ENCODE data around the gene SLC6A7. TPM values are rescaled to one million over a fixed set of nuclear protein-coding genes. Genes with fewer than 3 reads are reported as not detected.

Gene SLC6A7
- total RNA-seq, 4 donors from 2014 or later = not detected

DNA sequence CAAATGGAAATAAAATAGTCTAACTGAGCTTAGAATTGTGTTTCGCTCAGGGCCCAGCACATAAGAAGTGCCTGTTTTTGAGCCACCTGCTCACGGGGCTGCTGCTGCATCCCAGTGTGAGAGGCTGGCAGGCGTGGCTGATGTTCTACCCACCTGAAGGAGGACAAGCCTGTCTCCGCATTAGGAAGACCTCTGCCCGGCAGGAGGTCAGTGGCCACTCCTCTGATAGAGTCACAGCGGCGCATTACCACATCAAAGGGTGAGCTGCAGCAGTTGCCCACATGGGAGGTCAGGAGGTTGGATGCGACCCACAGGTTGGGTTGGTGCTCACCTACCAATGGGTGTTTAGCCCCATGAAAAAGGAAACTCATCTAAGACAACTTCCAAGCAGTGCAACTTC lies 3.7 kb upstream of the SLC6A7 start:
- TF ChIP-seq POLR2A (IDR thresholded peaks at IDR 0.05) (no peak), EP300 (IDR thresholded peaks at IDR 0.05) (no peak)
- TF ChIP-seq, protein P1, sequence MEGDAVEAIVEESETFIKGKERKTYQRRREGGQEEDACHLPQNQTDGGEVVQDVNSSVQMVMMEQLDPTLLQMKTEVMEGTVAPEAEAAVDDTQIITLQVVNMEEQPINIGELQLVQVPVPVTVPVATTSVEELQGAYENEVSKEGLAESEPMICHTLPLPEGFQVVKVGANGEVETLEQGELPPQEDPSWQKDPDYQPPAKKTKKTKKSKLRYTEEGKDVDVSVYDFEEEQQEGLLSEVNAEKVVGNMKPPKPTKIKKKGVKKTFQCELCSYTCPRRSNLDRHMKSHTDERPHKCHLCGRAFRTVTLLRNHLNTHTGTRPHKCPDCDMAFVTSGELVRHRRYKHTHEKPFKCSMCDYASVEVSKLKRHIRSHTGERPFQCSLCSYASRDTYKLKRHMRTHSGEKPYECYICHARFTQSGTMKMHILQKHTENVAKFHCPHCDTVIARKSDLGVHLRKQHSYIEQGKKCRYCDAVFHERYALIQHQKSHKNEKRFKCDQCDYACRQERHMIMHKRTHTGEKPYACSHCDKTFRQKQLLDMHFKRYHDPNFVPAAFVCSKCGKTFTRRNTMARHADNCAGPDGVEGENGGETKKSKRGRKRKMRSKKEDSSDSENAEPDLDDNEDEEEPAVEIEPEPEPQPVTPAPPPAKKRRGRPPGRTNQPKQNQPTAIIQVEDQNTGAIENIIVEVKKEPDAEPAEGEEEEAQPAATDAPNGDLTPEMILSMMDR (IDR thresholded peaks at IDR 0.05) = no peak
- WGBS, 2 donors = 89 to 96% methylated on average over 5 to 8 of the region's 8 CpGs
- no peaks in the 10 kb centered on the region for H3K36me3 ChIP-seq
- H3K27ac ChIP-seq = no peak overlapping the region
- H3K27me3 ChIP-seq = peaks cover 0 to 31% of the 10 kb centered on the region in 2 donors
- H3K4me3 ChIP-seq = no peak overlapping the region
- DNase-seq (ENCODE audit: low spot score in 2 of 2) = no peak
- H3K4me1 ChIP-seq = peaks cover 0 to 17% (median 4%) of the 10 kb centered on the region in 4 donors
- no peaks in the 10 kb centered on the region for H3K9me3 ChIP-seq

DNA sequence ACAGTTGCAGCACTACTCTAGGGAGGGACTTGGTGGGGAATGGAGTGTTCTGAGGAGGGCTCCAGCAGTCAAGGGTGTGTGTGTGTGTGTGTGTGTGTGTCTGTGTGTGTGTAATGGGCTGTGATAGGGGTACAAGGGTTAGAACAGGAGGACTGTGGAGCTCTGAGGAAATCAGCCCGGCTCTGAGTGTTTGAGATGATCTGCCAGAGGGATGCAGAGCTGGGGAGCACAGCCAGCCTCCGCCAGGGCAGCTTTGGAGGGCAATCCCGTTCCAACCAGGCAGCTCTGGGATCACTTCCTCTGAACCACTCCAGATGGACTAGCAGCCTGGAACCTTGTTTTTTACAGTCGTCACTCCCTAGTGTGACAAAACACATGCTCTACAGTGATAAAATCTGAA lies 3.0 kb upstream of the SLC6A7 start:
- peaks cover 0 to 34% of the 10 kb centered on the region in 2 donors for H3K27me3 ChIP-seq

DNA sequence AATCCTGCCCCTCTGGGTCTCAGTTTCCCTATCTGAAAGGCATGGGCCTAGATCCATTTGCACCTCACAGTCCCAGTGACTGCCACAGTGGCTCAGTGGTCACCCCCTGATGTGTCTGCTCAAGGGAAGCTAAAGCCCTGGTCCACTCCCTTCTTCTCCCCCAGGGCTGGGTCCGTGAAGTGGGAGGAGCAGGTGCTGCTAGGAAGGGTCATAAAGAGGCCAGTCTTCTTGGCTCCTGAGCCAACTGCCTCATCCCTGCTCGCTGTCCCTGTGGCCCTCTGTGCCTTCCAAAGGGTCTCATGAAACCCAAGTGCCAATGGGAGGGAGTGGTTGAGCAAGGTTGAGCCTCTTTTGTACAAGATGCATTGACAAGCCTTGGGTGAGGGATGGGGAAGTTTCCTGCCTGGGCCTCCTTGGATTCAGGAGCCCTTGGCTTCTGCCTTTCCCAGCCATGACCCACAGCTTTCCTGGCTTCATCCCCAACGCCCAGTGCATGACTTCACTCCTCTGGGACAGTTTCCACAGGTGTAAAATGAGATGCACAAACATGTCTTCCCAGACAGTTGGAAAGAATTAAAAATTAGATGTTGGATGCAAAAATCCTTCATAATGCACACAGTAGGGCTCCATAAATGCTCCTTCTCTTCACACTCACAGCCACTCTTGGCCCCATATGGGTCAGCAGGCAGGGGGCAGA lies 1.6 kb upstream of the SLC6A7 start:
- Histone ChIP-seq H3K27ac (no peak overlapping the region), H3K9me3 (no peaks in the 10 kb centered on the region), H3K4me3 (no peak overlapping the region), H3K4me1 (peaks cover 0 to 13% (median 3%) of the 10 kb centered on the region in 4 donors), H3K27me3 (peaks cover 0 to 42% of the 10 kb centered on the region in 2 donors), H3K36me3 (no peaks in the 10 kb centered on the region)
- 56 to 64% methylated on average over 3 of the region's 3 CpGs for WGBS, 2 donors
- no peak for DNase-seq (ENCODE audit: low spot score in 2 of 2)
- TF ChIP-seq, protein P1 (IDR thresholded peaks at IDR 0.05) = no peak
- TF ChIP-seq POLR2A (IDR thresholded peaks at IDR 0.05) (no peak), EP300 (IDR thresholded peaks at IDR 0.05) (no peak)

More for the DNA sequence above, 3.0 kb upstream of the SLC6A7 start:
- Histone ChIP-seq H3K4me3 (no peak overlapping the region), H3K9me3 (no peaks in the 10 kb centered on the region), H3K4me1 (peaks cover 0 to 13% (median 3%) of the 10 kb centered on the region in 4 donors), H3K27ac (no peak overlapping the region), H3K36me3 (no peaks in the 10 kb centered on the region)
- 76 to 83% methylated on average over 4 of the region's 4 CpGs for WGBS, 2 donors
- DNase-seq (ENCODE audit: low spot score in 2 of 2) = no peak
- TF ChIP-seq POLR2A (IDR thresholded peaks at IDR 0.05) = no peak
- TF ChIP-seq EP300 (IDR thresholded peaks at IDR 0.05) = no peak
- TF ChIP-seq, protein P1 (IDR thresholded peaks at IDR 0.05) = no peak

DNA sequence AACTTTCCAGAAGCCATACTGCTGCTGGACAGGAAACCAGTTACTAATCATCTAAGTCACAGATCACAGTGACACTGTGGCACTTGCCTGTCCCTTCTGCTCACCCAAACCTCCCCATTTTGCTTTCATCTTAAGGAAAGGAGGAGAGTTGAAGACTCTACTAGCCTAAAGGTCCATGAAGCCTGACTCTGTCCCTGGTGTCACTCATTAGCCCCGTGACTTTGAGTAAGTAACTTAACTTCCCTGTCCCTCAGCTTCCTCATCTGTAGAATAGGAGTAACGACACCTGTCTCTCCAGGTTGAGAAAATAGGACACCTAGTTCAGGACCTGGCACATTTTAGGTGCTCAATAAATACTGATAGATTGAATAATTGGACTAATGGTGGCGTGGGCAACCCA lies 536 bp upstream of the SLC6A7 start:
- TF ChIP-seq EP300 (IDR thresholded peaks at IDR 0.05) (no peak), POLR2A (IDR thresholded peaks at IDR 0.05) (no peak)
- TF ChIP-seq, protein P1 (IDR thresholded peaks at IDR 0.05) = no peak
- WGBS, 2 donors = 87 to 88% methylated on average over 3 of the region's 3 CpGs
- Histone ChIP-seq H3K4me1 (peaks cover 0 to 13% (median 3%) of the 10 kb centered on the region in 4 donors), H3K9me3 (no peaks in the 10 kb centered on the region), H3K27ac (no peak overlapping the region), H3K4me3 (no peak overlapping the region), H3K27me3 (peaks cover 0 to 42% of the 10 kb centered on the region in 2 donors), H3K36me3 (no peaks in the 10 kb centered on the region)
- DNase-seq (ENCODE audit: low spot score in 2 of 2) = no peak

DNA sequence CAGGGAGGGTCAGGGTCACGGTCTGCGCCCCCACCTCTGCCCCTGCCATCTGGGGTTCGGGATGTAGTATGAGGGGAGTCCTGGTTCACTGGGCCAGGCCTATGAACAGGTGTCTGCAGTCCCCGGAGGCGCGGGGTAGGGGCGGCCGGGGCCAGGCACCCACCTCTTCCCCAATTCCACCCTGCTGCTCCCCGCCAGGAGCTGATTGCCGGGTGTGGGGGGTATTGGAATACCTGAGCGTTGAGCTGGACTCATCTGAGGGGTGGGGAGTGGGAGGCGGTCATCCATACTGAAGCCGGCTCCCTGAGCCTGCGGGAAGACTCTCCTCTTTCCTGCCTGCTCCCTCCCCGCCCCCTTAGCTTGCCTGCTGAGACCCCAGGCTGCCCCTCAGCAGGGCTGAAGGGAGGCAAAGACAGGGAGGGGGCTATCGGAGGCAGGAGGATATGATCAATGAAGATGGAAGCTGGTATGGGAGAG lies 679 bp downstream of the SLC6A7 start:
- no peak overlapping the region for H3K4me3 ChIP-seq
- peaks cover 0 to 42% of the 10 kb centered on the region in 2 donors for H3K27me3 ChIP-seq
- WGBS, 2 donors = 47 to 68% methylated on average over 3 to 14 of the region's 16 CpGs
- H3K4me1 ChIP-seq = peaks cover 0 to 13% (median 3%) of the 10 kb centered on the region in 4 donors
- H3K9me3 ChIP-seq = no peaks in the 10 kb centered on the region
- H3K27ac ChIP-seq = no peak overlapping the region
- H3K36me3 ChIP-seq = no peaks in the 10 kb centered on the region
- TF ChIP-seq, protein P1 (IDR thresholded peaks at IDR 0.05) = no peak
- TF ChIP-seq EP300 (IDR thresholded peaks at IDR 0.05) = no peak
- no peak for TF ChIP-seq POLR2A (IDR thresholded peaks at IDR 0.05)
- DNase-seq (ENCODE audit: low spot score in 2 of 2) = no peak

Measured in tibial nerve (tissue), 4 donors.